Cardiac fibroblast (primary cell): ENCODE measurements around the gene SMNDC1.

ENCODE experiments used
- DNase-seq, 2 donors: peaks; one replicate each; pipeline versions ENCODE4 v3.0.0 to v3.0.0-alpha.2; 2010; ENCODE audit warnings: low read depth in 2 of 2
- H3K4me3 ChIP-seq, 2 donors: replicated peaks in 1 of 2; 1 replicate in 1 of 2; 2 replicates in 1 of 2; pipeline ENCODE4 v1.5.1; 2011; ENCODE audit warnings: low read depth in 2 of 2, low read length in 2 of 2, mild to moderate bottlenecking in 2 of 2, moderate library complexity in 1 of 2
- CTCF ChIP-seq: IDR thresholded peaks from one replicate; pipeline ENCODE4 v1.5.1; 2011; ENCODE audit warnings: low read depth, mild to moderate bottlenecking, low read length, inconsistent platforms

The SMNDC1 gene

GRCh38 chr10:110304780-110305421, at the start of gene SMNDC1:
Gene SMNDC1 (minus strand): TSS chr10:110304920. CDS start chr10:110303587, 1,333 bp downstream.
- DNase-seq = peak; percentile 99
- TF ChIP-seq CTCF = no peak
- peak within 1 kb of the TSS; percentile 82 to 84 for H3K4me3 ChIP-seq

- H3K4me3 ChIP-seq = no peak overlapping the region
- peak; percentile 85 to 93 for DNase-seq
- TF ChIP-seq CTCF = peak; percentile 81
These were observed 49.6 kb upstream of the SMNDC1 start for GRCh38 chr10:110354322-110354766.

GRCh38 chr10:110353244-110354119, 48.8 kb upstream of the SMNDC1 start:
- peak; percentile 32 for TF ChIP-seq CTCF
- DNase-seq = peak; percentile 72 to 98
- peak overlapping the region in 1 of 2 donors; percentile 7 for H3K4me3 ChIP-seq

- TF ChIP-seq CTCF = no peak
- no peak for DNase-seq
- H3K4me3 ChIP-seq = peak overlapping the region in 1 of 2 donors; percentile 2
These were observed 48.2 kb upstream of the SMNDC1 start for GRCh38 chr10:110352930-110353243.

GRCh38 chr10:110350812-110351211, 46.1 kb upstream of the SMNDC1 start:
- DNase-seq = no peak
- no peak overlapping the region for H3K4me3 ChIP-seq
- TF ChIP-seq CTCF = no peak

- TF ChIP-seq CTCF = no peak
- no peak overlapping the region for H3K4me3 ChIP-seq
- DNase-seq = no peak
These were observed 45.1 kb upstream of the SMNDC1 start for GRCh38 chr10:110349831-110350230.
